ENCODE results near the gene CD8A.

- TF ChIP-seq CTCF (IDR thresholded peaks at IDR 0.05 in 2 of 3, conservative IDR thresholded peaks at IDR 0.05 in 1 of 3; ENCODE audit: control insufficient read depth in 2 of 3, extremely low read depth in 1 of 3, insufficient read depth in 1 of 3, low read depth in 3 of 3, low read length in 3 of 3) (no peak), JUNB (IDR thresholded peaks at IDR 0.05) (no peak)
Observed at GRCh38 chr2:86751778-86752177, 38.9 kb downstream of the CD8A start.
